GM19468 (cell line): Measurements from ENCODE around the gene CYSTM1.

Source experiments
- ATAC-seq: cut with Tn5 transposase; IDR thresholded peaks from one replicate; pipeline ENCODE4 v1.9.1; 2021; ENCODE audit warnings: mild to moderate bottlenecking, moderate library complexity, moderate number of reproducible peaks; ENCODE audit not compliant: unreplicated experiment; ENCODE audit errors: extremely low read depth

CYSTM1 gene

GRCh38 chr5:140174465-140175366 lies at the start of gene CYSTM1:
Gene CYSTM1 (plus strand): TSS chr5:140175188. CDS start chr5:140194466, 19,278 bp downstream.
- ATAC-seq = peak; percentile 90

GRCh38 chr5:140125637-140126036 lies 49.4 kb upstream of the CYSTM1 start, which contains the start of gene IGIP:
Gene IGIP (plus strand): TSS chr5:140125937. CDS start chr5:140128477, 2,540 bp downstream.
- no peak for ATAC-seq

GRCh38 chr5:140126315-140127012 lies 48.5 kb upstream of the CYSTM1 start:
- no peak for ATAC-seq

- ATAC-seq = no peak
These were observed 46.6 kb upstream of the CYSTM1 start for GRCh38 chr5:140128376-140128775.

- no peak for ATAC-seq
These were observed 43.8 kb upstream of the CYSTM1 start for GRCh38 chr5:140130949-140131733.

- ATAC-seq = no peak
These were observed 43.0 kb upstream of the CYSTM1 start for GRCh38 chr5:140131967-140132409.

- ATAC-seq = no peak
These were observed 41.3 kb upstream of the CYSTM1 start for GRCh38 chr5:140133514-140134167.

- ATAC-seq = no peak
These were observed 40.6 kb upstream of the CYSTM1 start for GRCh38 chr5:140134277-140134935.

- ATAC-seq = no peak
These were observed 39.9 kb upstream of the CYSTM1 start for GRCh38 chr5:140135127-140135526.

GRCh38 chr5:140136624-140137023 lies 38.4 kb upstream of the CYSTM1 start:
- no peak for ATAC-seq

GRCh38 chr5:140140435-140140834 lies 34.6 kb upstream of the CYSTM1 start:
- no peak for ATAC-seq

GRCh38 chr5:140141241-140141640 lies 33.7 kb upstream of the CYSTM1 start:
- no peak for ATAC-seq

- no peak for ATAC-seq
These were observed 32.7 kb upstream of the CYSTM1 start for GRCh38 chr5:140142246-140142645.

GRCh38 chr5:140142856-140143255 lies 32.1 kb upstream of the CYSTM1 start:
- no peak for ATAC-seq

- no peak for ATAC-seq
These were observed 31.3 kb upstream of the CYSTM1 start for GRCh38 chr5:140143521-140144258.

GRCh38 chr5:140145256-140145655 lies 29.7 kb upstream of the CYSTM1 start:
- ATAC-seq = no peak

- ATAC-seq = no peak
These were observed 29.0 kb upstream of the CYSTM1 start for GRCh38 chr5:140145818-140146522.

- no peak for ATAC-seq
These were observed 28.5 kb upstream of the CYSTM1 start for GRCh38 chr5:140146523-140146842.
